Endothelial cell of umbilical vein (primary cell): ENCODE data around the gene ADGB. TPM values are rescaled to one million over a fixed set of nuclear protein-coding genes. Genes with fewer than 3 reads are reported as not detected.

ENCODE experiments used
- BruUV-seq: library from RNA; stranded (reverse); fragments of 400-500 nt; replicated peaks from 2 replicates; lab custom pipeline; 2021; lab: Mats Ljungman, UMichigan
- CTCF ChIA-PET: fragments of 300-600, 350-600 bp; sonication (Branson Sonifier 250); formaldehyde crosslinking; loops from one replicate; lab custom pipeline; 2021; ENCODE audit warnings: antibody characterized with exemption, inconsistent platforms; lab: Charles Lee
- POLR2A ChIA-PET: fragments of 300-600, 350-600 bp; sonication (Branson Sonifier 250); formaldehyde crosslinking; loops from one replicate; lab custom pipeline; 2021; ENCODE audit warnings: antibody characterized with exemption, inconsistent platforms; lab: Charles Lee
- DNase-seq: peaks from one replicate; pipeline ENCODE4 v3.0.0-alpha.2; 2011; ENCODE audit warnings: low read depth, low spot score
- FAIRE-seq: peaks from 2 replicates; lab custom pipeline; 2011; peaks lifted over from hg19 to GRCh38; lab: Jason Lieb, UNC
- H2AFZ ChIP-seq: 2 replicates; pipeline ENCODE4 v1.6.0; 2012; ENCODE audit warnings: low read depth, low read length, control low read depth, inconsistent platforms
- H3K27ac ChIP-seq: 2 replicates; pipeline ENCODE4 v1.5.1; 2011; ENCODE audit warnings: low read depth, mild to moderate bottlenecking, control low read depth, low read length, moderate library complexity; ENCODE audit not compliant: insufficient read depth
- H3K27me3 ChIP-seq, 2 experiments: 2 replicates each; pipeline versions ENCODE4 v1.6.0 to v1.6.1; 2011; ENCODE audit warnings: low read length in 2 of 2, mixed read lengths in 1 of 2; ENCODE audit not compliant: control insufficient read depth in 2 of 2, insufficient read depth in 2 of 2
- H3K36me3 ChIP-seq, 2 experiments: 2 replicates in 1 of 2; 3 replicates in 1 of 2; pipeline ENCODE4 v1.5.1; 2011; ENCODE audit warnings: low read length in 2 of 2, mild to moderate bottlenecking in 1 of 2, moderate library complexity in 1 of 2; ENCODE audit not compliant: control insufficient read depth in 2 of 2, insufficient read depth in 2 of 2; ENCODE audit errors: extremely low read depth in 1 of 2
- H3K4me1 ChIP-seq: 3 replicates; pipeline ENCODE4 v1.5.1; 2011; ENCODE audit warnings: mild to moderate bottlenecking, low read length; ENCODE audit not compliant: control insufficient read depth, insufficient read depth; ENCODE audit errors: extremely low read depth
- H3K4me2 ChIP-seq: 2 replicates; pipeline ENCODE4 v1.6.1; 2011; ENCODE audit warnings: low read length, control low read depth, mixed read lengths; ENCODE audit not compliant: insufficient read depth
- H3K4me3 ChIP-seq, 3 experiments: fragments of 200-600 bp in 1 of 3; sonication (generic), shearing (Covaris generic) in 1 of 3; replicated peaks in 1 of 3; 2 replicates each; pipeline ENCODE4 v1.5.1; 2011 to 2016; ENCODE audit warnings: control low read depth in 3 of 3, low read length in 3 of 3, mild to moderate bottlenecking in 2 of 3, inconsistent platforms in 1 of 3, low read depth in 1 of 3, moderate library complexity in 1 of 3; ENCODE audit not compliant: insufficient read depth in 1 of 3
- H3K79me2 ChIP-seq: 2 replicates; pipeline ENCODE4 v1.6.0; 2012; ENCODE audit warnings: low read length, inconsistent platforms; ENCODE audit not compliant: control insufficient read depth, insufficient read depth
- H3K9ac ChIP-seq: replicated peaks from 2 replicates; pipeline ENCODE3; 2011; ENCODE audit warnings: low read length, control low read depth; ENCODE audit not compliant: insufficient read depth; ENCODE audit errors: extremely low read depth
- H3K9me1 ChIP-seq: replicated peaks from 3 replicates; pipeline ENCODE4 v1.6.0; 2011; ENCODE audit warnings: mild to moderate bottlenecking, low read length; ENCODE audit not compliant: control insufficient read depth, insufficient read depth; ENCODE audit errors: extremely low read depth
- H3K9me3 ChIP-seq: replicated peaks from 2 replicates; pipeline ENCODE4 v1.5.1; 2012; ENCODE audit warnings: low read length, inconsistent platforms; ENCODE audit not compliant: control insufficient read depth, insufficient read depth
- H4K20me1 ChIP-seq: replicated peaks from 2 replicates; pipeline ENCODE3; 2011; ENCODE audit warnings: mild to moderate bottlenecking, low read length; ENCODE audit not compliant: control insufficient read depth, insufficient read depth; ENCODE audit errors: extremely low read depth
- CTCF ChIP-seq, 2 donors: IDR thresholded peaks; 1 replicate in 1 of 2; 2 replicates in 1 of 2; pipeline ENCODE4 v1.5.1; 2011; ENCODE audit warnings: low read length in 2 of 2, mild to moderate bottlenecking in 2 of 2, moderate library complexity in 2 of 2, control low read depth in 1 of 2, inconsistent platforms in 1 of 2, low read depth in 1 of 2; ENCODE audit not compliant: insufficient read depth in 1 of 2; ENCODE audit errors: extremely low read depth in 1 of 2
- EZH2 ChIP-seq: IDR thresholded peaks from 2 replicates; pipeline ENCODE4 v1.6.1; 2012; ENCODE audit warnings: borderline replicate concordance, low read depth, mild to moderate bottlenecking, moderate library complexity, low read length, inconsistent platforms; ENCODE audit not compliant: severe bottlenecking
- FOS ChIP-seq: IDR thresholded peaks from 2 replicates; pipeline ENCODE4 v1.6.1; 2011; ENCODE audit warnings: mild to moderate bottlenecking, low read length, moderate library complexity, borderline replicate concordance; ENCODE audit not compliant: insufficient read depth
- GATA2 ChIP-seq: IDR thresholded peaks from 2 replicates; pipeline ENCODE4 v1.7.0; 2011; ENCODE audit warnings: low read depth, mild to moderate bottlenecking, moderate library complexity, mixed read lengths, low read length; ENCODE audit not compliant: insufficient read length, insufficient read depth
- JUN ChIP-seq: IDR thresholded peaks from 2 replicates; pipeline ENCODE4 v1.6.1; 2011; ENCODE audit warnings: borderline replicate concordance, low read depth; ENCODE audit not compliant: insufficient read length, insufficient read depth
- MYC ChIP-seq: IDR thresholded peaks from one replicate; pipeline ENCODE4 v1.6.1; 2011; ENCODE audit warnings: mild to moderate bottlenecking, low read depth, low read length
- POLR2A ChIP-seq: IDR thresholded peaks from 2 replicates; pipeline ENCODE4 v1.6.1; 2012; ENCODE audit warnings: low read depth, mild to moderate bottlenecking, control low read depth, low read length
- POLR2AphosphoS5 ChIP-seq: IDR thresholded peaks from 2 replicates; pipeline ENCODE4 v1.6.1; 2012; ENCODE audit warnings: low read depth, mild to moderate bottlenecking, control low read depth, low read length, moderate library complexity; ENCODE audit not compliant: insufficient read depth
- dilution Hi-C: fragments of 300-500 bp; cut with MboI; formaldehyde crosslinking; loops from one replicate; pipeline ENCODE4 v1.15.0; 2019; ENCODE audit warnings: low sequenced_read_pairs; ENCODE audit not compliant: extremely low pct_ligation_motif_present
- intact Hi-C: fragments of 100-400 bp; cut with micrococcal nuclease; formaldehyde crosslinking; loops from one replicate; pipeline ENCODE4 v1.10.0; 2022
- polyA plus RNA-seq, 4 experiments: library from polyadenylated mRNA; depleted of rRNA in 3 of 4; stranded (reverse) in 3 of 4; unstranded in 1 of 4; fragments of >200 nt; gene quantifications; 2 replicates each; pipeline versions ENCODE4 v1.2.1 to v1.2.3, GENCODE V29; 2011 to 2012; ENCODE audit warnings: missing spikeins in 1 of 4
- total RNA-seq: library from RNA; stranded (reverse); gene quantifications from 2 replicates; pipeline ENCODE4 v1.2.3, GENCODE V29; 2021
- TF ChIP-seq, protein P1 (sequence below): IDR thresholded peaks from 2 replicates; pipeline ENCODE4 v1.6.1; 2011; ENCODE audit not compliant: insufficient read depth, insufficient read length

ADGB gene
- total and polyA plus RNA-seq, 2 donors (not counting 3 experiments of a cell fraction or from before 2014, with no cell fraction given): not detected

DNA sequence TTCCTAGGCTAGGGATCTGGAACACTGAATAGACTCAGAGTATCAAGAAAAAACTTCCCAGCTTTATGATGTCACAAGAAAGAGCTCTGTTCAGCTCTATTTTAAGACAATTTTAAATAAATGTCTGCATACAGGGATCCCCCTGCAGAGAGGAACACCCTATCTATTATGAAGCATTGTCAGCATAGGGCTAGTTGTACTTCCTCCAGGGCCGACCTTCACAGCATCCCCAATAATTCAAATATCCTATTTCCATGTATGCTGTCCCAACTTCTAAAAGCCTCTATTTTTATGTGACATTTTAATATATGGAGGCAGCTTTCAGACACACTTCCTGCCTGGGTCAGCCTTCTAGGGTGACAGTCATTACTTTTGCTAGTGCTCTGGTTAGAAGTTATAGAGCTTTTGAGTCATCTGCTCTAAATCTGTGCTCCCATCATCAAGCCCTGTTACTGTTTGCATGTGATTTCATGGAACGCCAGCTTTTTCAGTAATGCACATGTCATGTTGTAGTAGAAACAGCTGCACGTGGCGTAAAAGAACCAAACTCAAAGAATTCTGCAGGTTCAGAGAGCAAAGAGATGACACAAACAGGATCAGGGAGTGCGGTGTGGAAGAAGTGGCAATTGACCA, 189.2 kb downstream of the ADGB start:
- H3K4me1 ChIP-seq: no peaks in the 10 kb centered on the region
- H4K20me1 ChIP-seq: no peaks in the 10 kb centered on the region
- no peaks in the 10 kb centered on the region for H3K36me3 ChIP-seq
- no peak overlapping the region for H3K27ac ChIP-seq
- H3K4me2 ChIP-seq: no peak overlapping the region
- H3K9ac ChIP-seq: no peak overlapping the region
- no TSS peak for BruUV-seq
- H3K4me3 ChIP-seq: no peak overlapping the region
- no peaks in the 10 kb centered on the region for H3K79me2 ChIP-seq
- ChIA-PET POLR2A (no interaction called here), CTCF (interaction anchor here (2.0 kb wide), 1 partner anchor 747 kb away, joined by 6 read pairs; no protein-coding TSS in a partner anchor)
- no peaks in the 10 kb centered on the region for H3K9me1 ChIP-seq
- dilution Hi-C loops (no loop called here), intact Hi-C loops (no loop called here)
- H2AFZ ChIP-seq: no peak overlapping the region
- FAIRE-seq (no peak), DNase-seq (no peak)
- no peaks in the 10 kb centered on the region for H3K9me3 ChIP-seq
- TF ChIP-seq, protein P1, sequence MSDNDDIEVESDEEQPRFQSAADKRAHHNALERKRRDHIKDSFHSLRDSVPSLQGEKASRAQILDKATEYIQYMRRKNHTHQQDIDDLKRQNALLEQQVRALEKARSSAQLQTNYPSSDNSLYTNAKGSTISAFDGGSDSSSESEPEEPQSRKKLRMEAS: no peak
- TF ChIP-seq MYC (no peak), GATA2 (no peak), CTCF (IDR thresholded peaks at IDR 0.05; ENCODE audit: extremely low read depth in 1 of 2, insufficient read depth in 1 of 2, low read depth in 1 of 2, low read length in 2 of 2) (no peak), FOS (no peak), POLR2A (no peak), EZH2 (no peak), JUN (no peak), POLR2AphosphoS5 (no peak)
- no peaks in the 10 kb centered on the region for H3K27me3 ChIP-seq
